ENCODE results near the gene EXTL2.

GRCh38 chr1:100866041-100866900 lies 28.4 kb downstream of the EXTL2 start:
- TF ChIP-seq, protein P1, sequence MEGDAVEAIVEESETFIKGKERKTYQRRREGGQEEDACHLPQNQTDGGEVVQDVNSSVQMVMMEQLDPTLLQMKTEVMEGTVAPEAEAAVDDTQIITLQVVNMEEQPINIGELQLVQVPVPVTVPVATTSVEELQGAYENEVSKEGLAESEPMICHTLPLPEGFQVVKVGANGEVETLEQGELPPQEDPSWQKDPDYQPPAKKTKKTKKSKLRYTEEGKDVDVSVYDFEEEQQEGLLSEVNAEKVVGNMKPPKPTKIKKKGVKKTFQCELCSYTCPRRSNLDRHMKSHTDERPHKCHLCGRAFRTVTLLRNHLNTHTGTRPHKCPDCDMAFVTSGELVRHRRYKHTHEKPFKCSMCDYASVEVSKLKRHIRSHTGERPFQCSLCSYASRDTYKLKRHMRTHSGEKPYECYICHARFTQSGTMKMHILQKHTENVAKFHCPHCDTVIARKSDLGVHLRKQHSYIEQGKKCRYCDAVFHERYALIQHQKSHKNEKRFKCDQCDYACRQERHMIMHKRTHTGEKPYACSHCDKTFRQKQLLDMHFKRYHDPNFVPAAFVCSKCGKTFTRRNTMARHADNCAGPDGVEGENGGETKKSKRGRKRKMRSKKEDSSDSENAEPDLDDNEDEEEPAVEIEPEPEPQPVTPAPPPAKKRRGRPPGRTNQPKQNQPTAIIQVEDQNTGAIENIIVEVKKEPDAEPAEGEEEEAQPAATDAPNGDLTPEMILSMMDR (IDR thresholded peaks at IDR 0.05), result peak; percentile 74
- no peak for TF ChIP-seq EZH2 (IDR thresholded peaks at IDR 0.05; ENCODE audit: borderline replicate concordance, insufficient read depth, low read depth, low read length, poor library complexity, severe bottlenecking)

Measured in B cell (primary cell).